Measurements from ENCODE around the gene GPR55. TPM values are rescaled to one million over a fixed set of nuclear protein-coding genes. Genes with fewer than 3 reads are reported as not detected.
A peak's percentile ranks its signal among the peaks of the same experiment; 100 is the strongest.

GPR55 gene
- total RNA-seq, 1 donor from 2014 or later: 0.03 TPM

GRCh38 chr2:230935130-230935430 lies 10.0 kb upstream of the GPR55 start:
- DNase-seq (ENCODE audit: low read depth): no peak

GRCh38 chr2:230934231-230935129 lies 9.4 kb upstream of the GPR55 start:
- no peak for DNase-seq (ENCODE audit: low read depth)

GRCh38 chr2:230933521-230934180 lies 8.6 kb upstream of the GPR55 start:
- DNase-seq (ENCODE audit: low read depth): no peak

DNA sequence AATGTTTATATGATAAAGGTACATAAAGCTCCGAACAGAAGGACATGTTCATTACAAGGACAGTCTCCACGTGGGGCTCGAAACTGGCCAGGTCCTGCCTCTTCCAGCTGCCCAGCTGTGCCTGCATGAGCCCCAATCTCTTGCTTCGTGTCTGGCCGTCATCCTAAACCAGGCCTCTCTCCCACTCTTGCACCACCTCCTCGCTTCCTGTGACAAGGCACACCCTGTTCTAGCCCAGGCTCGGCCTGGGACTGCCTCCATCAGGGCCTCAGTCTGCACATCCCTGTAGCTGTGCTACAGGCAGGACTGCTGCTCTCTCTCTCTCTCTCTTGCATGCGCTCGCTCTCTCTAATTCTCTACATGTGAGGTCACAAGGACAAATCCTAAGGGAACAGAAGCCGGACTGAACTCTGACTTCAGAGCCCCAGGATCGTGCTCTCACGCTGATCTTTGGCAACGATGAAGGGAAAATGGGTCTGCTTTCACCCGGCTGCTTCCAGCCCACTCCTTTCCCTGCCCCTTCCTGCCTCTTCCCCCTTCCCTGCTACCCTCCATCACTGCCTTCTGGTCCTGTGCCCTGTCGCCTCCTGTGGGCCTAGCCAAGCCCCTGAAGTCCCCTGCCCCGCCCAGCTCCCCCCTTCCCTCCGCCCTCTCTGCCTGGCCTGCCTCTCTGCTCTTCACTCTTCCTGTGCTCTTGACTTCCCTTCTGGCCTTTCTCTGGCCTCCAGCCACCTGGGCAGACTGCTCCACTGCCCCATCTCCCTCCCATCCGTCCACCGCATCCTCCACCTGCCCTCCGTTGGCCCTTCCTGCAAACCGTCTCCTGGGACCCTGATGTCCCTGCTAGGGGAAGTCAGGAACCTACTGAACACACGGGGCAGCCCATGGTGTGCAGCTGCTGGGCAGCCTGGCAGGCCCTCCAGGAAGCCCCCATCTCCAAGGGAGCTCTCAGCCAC lies 7.8 kb upstream of the GPR55 start:
- peak; percentile 22 for DNase-seq (ENCODE audit: low read depth)

DNA sequence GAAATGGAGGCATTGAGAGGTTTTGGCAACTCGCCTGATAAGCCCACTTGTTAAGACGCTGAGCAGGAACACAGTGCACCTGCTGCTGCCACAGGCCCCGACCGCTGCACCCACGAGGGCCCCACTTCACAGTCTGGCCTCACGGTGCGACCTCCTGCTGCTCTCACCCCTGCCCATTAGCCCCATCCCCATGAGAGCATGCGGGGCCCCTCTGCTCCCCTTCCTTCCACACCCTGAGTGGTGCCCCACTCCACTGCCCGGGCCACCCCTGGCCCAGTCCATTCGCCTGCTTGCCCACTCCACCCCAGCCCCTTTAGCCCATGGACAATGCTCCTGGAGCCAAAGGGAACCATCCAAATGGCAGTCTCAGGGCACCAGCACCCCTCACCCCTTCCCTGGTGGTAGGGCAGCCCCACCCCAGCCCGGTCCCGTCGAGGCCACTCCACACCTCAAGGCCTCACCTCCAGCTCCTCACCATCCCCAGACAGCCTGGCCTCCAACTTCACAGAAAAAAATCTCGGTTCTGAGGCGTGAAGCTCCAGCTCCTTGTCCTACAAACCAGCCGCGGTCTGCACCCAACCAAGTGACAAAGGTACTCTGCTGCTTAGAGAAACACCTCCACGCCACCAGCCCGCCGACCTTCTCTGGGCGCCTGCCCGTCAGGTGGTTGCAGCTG lies 6.7 kb upstream of the GPR55 start:
- no peak for DNase-seq (ENCODE audit: low read depth)

DNA sequence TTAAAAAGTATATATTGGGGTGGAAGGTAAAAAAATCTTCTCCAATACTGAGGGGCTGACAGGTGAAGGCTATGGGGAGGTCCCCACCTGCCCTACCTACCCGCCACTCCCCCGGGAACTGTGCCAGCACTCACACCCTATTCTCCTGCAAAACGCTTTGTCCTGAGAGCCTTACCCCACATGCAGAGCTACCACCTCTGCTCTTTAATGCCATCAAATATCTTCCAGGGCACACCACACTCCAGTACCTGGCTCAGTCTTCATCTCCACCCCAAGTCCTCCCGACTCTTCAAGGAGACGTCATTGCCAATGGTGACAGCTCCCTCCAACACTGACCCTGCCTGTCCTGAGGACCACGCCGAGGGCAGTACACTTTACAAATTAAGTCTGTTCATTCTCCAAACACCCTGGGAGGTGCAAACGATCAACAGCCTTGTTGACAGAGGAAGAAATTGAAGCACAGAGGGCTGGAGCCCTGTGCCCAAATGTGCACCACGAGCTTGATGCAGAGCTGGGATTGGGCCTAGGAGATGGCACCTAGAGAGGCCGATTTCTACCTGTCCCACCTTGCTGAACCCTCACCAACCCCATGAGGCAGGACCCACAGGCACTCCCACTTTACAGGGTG lies 6.0 kb upstream of the GPR55 start:
- DNase-seq (ENCODE audit: low read depth): no peak

DNA sequence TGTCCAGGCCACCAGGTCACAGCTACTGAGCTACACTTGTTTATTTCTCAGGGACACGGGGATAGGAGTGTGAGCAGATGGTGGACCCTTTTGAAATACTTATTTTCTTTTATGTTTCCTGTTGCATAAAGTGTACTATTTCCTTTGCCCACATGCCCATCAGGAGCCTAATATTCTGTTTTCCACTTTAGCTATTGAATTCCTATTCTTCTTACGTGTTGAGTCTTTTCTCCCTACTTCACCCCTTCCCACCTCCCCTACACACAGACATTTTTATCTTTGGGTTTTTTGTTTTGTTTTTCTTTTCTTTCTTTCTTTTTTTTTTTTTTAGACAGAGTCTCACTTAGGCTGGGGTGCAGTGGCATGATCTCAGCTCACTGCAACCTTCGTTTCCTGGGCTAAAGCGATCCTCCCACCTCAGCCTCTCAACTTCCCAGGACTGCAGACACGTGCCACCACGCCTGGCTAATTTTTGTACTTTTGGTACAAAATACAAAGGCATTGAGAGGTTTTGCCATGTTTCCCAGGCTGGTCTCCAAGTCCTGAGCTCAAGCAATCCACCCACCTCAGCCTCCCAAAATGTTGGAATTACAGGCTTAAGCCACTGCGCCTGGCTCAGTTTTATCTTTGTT lies 5.2 kb upstream of the GPR55 start:
- no peak for DNase-seq (ENCODE audit: low read depth)

DNA sequence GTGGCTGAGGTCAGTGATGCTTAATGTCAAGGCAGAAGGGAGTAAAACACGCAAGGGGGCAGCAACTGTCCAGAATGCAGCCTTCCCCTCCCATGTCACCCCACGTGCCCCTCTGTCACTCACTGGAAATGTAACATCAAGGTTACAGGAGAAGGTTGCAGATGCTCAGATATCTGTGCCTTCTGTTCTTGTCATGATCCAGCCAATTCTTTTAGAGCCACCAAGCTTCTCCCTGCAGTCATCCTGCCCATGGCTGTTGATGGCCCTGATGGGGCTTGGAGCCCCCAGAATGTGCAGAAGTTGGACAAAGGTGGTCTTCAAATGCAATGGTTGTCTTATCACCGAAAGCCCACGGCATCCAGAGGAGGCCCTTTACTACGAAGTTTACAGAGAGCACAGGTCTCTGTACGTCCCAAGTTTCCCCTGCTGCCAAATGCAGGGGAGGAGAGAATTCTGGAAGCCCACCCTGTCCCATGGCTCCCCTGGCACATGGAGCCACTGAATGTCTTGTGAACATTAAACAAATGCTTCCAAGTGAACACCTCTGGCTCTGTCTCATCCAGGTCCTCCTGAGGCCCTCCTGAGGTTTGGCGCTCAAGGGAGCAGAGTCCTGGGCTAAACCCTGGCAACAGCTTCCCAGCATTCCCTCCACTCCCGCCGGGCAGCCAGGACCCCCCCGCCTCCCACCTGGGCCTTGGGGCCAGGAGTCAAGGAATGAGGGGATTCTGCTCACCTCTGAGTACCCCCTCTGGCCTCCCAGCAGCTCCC lies 4.5 kb upstream of the GPR55 start:
- DNase-seq (ENCODE audit: low read depth): no peak

DNA sequence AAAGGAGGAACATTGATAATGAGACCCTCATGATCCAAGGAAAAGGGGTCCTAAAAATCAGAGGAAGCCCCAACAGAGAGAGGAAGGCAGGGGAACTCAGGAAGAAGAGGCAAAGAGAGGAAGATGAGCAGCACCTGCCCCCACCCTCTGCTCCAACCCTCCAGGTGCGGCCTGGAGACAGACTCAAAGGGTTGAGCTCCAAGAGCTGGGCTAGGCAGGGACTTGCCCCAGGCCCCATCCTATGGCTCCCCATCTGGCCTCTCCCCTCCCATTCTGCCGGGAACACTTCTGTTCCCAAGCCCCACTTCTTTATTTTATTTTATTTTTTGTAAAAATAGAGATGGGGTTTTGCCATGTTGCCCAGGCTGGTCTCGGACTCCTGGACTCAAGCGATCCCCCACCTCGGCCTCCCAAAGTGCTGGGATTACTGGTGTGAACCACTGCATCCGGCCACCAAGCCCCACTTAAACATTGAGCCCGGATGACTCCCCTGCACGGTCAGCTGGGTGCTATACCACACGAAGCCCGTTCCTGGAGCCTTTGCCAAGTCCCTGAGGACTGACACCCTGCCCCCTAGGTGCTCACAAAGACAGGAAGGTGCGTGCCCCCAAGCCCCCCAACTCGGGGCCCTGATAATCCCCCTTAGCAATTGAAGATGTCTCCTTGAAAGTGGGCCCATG lies 3.8 kb upstream of the GPR55 start:
- no peak for DNase-seq (ENCODE audit: low read depth)

DNA sequence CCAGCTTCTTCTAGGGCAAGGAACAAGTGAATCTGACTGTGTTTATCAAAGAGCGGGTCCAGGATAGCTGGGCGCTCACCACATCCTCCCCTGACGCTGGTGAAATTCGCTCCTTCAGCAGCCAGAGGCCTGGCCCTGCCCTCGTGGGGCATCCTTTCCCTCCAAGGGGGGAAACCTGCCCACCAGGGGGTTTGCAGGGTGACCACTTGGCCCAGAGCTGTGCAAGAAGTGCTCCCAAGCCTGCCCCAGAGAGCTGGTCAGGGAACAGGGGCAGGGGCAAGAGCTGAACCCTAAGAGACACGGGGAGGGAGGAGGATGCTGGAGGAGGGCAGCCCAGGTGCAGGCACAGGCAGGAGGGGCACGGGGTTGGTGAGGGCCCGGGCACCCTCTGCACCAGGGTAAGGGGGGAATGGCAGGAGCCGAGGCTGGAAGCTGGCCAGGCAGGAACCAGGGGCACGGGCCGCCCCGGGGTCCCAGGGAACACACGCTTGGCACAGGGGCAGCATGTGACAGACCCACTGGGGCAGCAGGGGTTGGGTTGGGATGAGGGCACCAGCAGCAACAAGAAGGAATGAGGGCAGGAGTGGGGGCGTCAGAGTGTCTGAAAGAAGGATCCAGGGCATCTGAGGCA lies 2.8 kb upstream of the GPR55 start:
- no peak for DNase-seq (ENCODE audit: low read depth)

DNA sequence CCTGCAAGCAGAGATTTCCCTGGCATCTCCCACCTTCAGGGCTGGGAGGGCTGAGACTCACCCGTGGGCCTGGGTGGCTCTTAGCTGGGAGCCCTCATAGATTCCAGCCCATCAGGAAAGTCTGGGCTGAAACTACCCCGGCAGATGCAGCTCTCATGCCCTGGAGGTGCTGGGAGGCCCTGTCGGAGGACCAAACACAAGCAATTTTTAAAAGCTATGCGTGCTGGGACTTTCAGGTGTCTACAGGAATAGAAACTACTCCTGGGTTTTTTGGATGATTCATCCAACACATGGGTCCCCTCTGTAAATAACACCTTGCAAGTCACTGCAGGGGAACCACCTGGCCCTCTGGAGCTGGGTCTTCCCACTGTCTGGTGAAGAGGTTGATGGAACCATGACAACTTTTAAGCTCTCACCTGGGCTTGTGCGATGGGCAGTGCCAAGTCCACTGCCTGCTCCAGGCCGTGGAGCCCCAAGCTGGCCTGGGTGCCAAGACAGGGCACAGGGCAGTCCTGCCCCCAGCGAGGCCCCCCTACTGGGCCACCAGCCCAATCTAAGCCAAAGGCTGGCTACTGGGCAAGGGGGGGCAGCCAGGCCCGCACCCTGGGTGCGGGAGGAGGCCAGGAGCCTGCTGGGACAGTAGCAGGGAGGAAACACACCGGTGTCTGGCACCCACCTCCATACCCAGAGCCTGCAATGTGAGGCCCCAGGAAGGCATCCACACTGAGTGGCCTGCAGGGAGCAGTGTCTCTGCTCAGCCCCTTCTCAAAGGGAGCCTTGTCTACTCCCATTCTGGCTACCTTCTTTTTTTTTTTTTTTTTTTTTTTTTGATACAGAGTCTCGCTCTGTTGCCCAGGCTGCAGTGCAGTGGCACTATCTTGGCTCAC lies 1.1 kb upstream of the GPR55 start:
- DNase-seq (ENCODE audit: low read depth): no peak

DNA sequence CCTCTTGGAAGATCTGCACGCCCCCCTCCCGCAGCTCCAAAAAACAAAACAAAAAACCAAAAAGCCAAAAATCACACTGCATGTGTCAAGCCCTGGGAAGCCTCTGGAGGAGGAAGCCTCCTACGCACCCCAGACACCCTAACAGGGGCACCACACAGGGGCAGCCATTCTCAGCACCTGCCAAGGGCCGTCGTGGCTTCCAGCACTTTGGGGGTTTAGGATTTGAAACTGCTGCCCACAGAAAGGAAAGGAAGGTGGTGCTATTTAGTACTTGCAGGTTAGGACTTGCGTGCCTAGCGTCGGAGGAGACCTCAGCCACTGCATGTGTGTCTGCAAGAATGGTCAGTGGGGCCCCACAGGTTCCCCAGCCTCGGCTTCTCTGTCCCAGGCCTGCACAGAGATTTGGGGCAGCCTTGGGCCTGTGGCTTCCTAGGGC lies 419 bp upstream of the GPR55 start:
- DNase-seq (ENCODE audit: low read depth): no peak

DNA sequence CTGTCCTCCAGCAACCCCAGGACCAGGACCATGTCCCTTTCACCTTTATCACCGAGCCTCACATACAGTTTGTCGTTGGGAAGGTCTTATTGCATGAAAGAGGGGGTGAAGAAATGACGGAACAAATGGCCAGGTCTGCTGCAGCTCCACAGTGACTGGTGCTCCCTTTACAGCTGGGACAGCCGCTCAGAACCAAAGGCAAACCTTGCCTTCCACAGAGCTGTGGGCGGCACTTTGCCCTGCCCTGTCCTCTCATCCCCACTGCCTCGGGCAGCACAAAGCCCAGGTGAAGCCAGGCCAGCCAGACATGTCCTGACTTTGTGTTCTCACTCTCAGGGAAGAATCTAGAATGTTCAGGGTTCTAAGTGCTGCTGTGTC lies 961 bp downstream of the GPR55 start:
- no peak for DNase-seq (ENCODE audit: low read depth)

GRCh38 chr2:230922951-230923717 lies 1.9 kb downstream of the GPR55 start:
- peak; percentile 92 for DNase-seq (ENCODE audit: low read depth)

DNA sequence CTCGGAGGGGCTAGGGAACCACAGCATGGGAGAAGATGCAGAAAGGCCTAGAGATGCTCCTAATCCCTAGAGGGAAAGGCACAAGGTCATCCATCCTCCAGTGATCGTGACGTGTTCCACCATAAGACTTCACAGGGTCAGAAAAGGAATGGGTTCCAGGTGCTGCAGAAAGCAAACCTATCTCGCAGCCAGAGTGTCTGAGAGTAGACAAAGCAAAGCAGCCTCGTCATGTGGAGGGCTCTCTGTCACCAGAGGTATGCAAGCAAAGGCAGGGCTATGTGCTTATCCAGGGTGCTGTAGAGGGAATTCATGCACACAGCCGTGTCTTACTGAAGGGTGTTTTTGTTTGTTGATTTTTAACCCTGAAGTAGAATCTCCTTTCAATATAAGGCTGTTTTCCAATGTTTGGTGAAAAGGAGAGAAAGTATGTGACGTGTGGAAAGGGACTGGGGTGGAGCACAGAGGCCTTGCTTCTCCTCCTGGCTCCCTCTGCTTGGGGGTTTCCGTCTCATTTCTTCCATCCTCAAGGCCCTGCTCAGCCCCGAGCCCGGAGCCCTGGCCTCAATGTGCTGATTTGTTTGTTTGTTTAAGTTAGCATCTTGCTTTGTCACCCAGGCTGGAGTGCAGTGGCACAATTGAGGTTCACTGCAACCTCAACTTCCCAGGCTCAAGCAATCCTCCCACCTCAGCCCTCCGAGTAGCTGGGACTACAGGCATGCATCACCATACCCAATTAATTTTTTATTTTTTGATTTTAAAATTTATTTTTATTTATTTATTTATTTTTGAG lies 3.0 kb downstream of the GPR55 start:
- DNase-seq (ENCODE audit: low read depth): no peak

DNA sequence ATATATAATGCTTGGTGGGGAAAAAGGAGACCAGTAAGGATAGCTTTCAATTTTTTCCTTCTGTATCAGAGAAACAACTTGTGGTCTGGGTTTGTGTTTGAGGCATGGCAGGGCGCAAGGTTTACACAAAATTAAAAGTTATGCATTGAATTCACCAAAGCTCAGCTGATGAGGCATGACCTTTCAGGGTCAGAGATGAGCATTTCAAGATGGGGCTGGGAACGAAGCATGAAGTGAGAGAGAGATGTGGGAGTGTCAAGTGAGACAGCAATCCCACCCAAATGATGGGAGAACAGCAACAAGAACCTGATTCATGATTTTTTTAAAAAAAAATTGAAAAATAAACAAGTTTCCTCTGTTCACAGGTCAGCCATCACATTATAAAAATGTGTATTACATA lies 4.9 kb downstream of the GPR55 start:
- no peak for DNase-seq (ENCODE audit: low read depth)

All from myocyte (in vitro differentiated cells).